RWPE2 (cell line): ENCODE measurements around the gene ZIC2.
"Not testable (repeated sequence)": the region's sequence is repeated elsewhere in the genome, so short reads cannot be mapped to it uniquely, and the experiment has no call there.

Experiments
- ATAC-seq: fragments of 200-7000 bp; cut with Tn5 transposase; 3 replicates; pipeline ENCODE4 v1.9.1; 2021; ENCODE audit warnings: low read depth
- DNase-seq: peaks from one replicate; pipeline ENCODE4 v3.0.0-alpha.2; 2020; ENCODE audit warnings: low spot score
- H3K27ac ChIP-seq: fragments of 450-650 bp; 2 replicates; pipeline ENCODE4 v1.5.1; 2017; ENCODE audit warnings: mild to moderate bottlenecking; ENCODE audit not compliant: poor library complexity, severe bottlenecking
- H3K27me3 ChIP-seq: fragments of 250-450 bp; sonication (Bioruptor Pico); 2 replicates; pipeline ENCODE4 v1.5.1; 2021; ENCODE audit warnings: mild to moderate bottlenecking, moderate library complexity; ENCODE audit not compliant: insufficient read depth, poor library complexity, severe bottlenecking
- H3K36me3 ChIP-seq: fragments of 250-450 bp; sonication (Bioruptor Pico); 2 replicates; pipeline ENCODE4 v1.5.1; 2020; ENCODE audit warnings: low read depth, mild to moderate bottlenecking, moderate library complexity
- H3K4me1 ChIP-seq: fragments of 250-450 bp; sonication (Bioruptor Pico); 2 replicates; pipeline ENCODE4 v1.5.1; 2021; ENCODE audit warnings: mild to moderate bottlenecking, moderate library complexity; ENCODE audit not compliant: insufficient read depth, poor library complexity, severe bottlenecking
- H3K4me3 ChIP-seq: fragments of 250-450 bp; sonication (Bioruptor Pico); 2 replicates; pipeline ENCODE4 v1.5.1; 2021; ENCODE audit warnings: mild to moderate bottlenecking, moderate library complexity; ENCODE audit not compliant: severe bottlenecking
- H3K9me3 ChIP-seq: fragments of 250-450 bp; sonication (Bioruptor Pico); 2 replicates; pipeline ENCODE4 v1.5.1; 2021; ENCODE audit warnings: mild to moderate bottlenecking, moderate library complexity; ENCODE audit not compliant: severe bottlenecking
- CTCF ChIP-seq: fragments of 450-650 bp; IDR thresholded peaks from one replicate; pipeline ENCODE4 v1.5.1; 2017; ENCODE audit warnings: mild to moderate bottlenecking, moderate library complexity; ENCODE audit not compliant: poor library complexity, severe bottlenecking

The ZIC2 gene

DNA sequence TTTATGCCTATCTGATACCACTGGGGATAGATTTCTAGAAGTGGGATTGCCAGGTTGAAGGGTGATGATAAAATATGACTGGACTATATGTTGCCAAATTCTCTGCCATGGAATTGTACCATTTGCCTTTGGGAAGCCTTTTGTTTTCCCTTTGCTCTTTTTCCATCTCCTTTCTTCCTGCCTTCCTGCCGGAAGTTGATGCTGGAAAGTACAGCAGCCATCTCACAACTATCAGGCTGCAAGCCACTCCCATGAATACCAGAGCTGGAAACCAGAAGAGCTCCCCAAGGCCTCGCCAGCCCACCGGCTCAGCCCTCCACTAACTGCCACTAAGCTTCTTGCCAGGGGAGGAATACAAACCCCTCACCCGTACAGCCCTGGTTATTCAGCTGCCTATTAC lies 39.7 kb upstream of the ZIC2 start:
- no peak overlapping the region for H3K4me3 ChIP-seq
- H3K27me3 ChIP-seq, result no peaks in the 10 kb centered on the region
- no peak for TF ChIP-seq CTCF
- no peaks in the 10 kb centered on the region for H3K9me3 ChIP-seq
- DNase-seq, result no peak
- H3K36me3 ChIP-seq, result no peaks in the 10 kb centered on the region
- H3K4me1 ChIP-seq, result no peaks in the 10 kb centered on the region
- no peak overlapping the region for H3K27ac ChIP-seq
- ATAC-seq, result no peak

GRCh38 chr13:99944102-99944501 lies 37.5 kb upstream of the ZIC2 start:
- no peak for DNase-seq
- Histone ChIP-seq H3K36me3 (no peaks in the 10 kb centered on the region), H3K4me3 (no peak overlapping the region), H3K9me3 (no peaks in the 10 kb centered on the region), H3K27ac (no peak overlapping the region), H3K27me3 (peaks cover 11% of the 10 kb centered on the region), H3K4me1 (no peaks in the 10 kb centered on the region)
- no peak for ATAC-seq
- TF ChIP-seq CTCF, result no peak

- Histone ChIP-seq H3K4me3 (no peak overlapping the region), H3K36me3 (no peaks in the 10 kb centered on the region), H3K27me3 (peaks cover 13% of the 10 kb centered on the region), H3K9me3 (no peaks in the 10 kb centered on the region), H3K27ac (no peak overlapping the region), H3K4me1 (no peaks in the 10 kb centered on the region)
- DNase-seq, result peak; percentile 11
- no peak for TF ChIP-seq CTCF
- no peak for ATAC-seq
Measured at GRCh38 chr13:99944606-99945005, 37.0 kb upstream of the ZIC2 start.

DNA sequence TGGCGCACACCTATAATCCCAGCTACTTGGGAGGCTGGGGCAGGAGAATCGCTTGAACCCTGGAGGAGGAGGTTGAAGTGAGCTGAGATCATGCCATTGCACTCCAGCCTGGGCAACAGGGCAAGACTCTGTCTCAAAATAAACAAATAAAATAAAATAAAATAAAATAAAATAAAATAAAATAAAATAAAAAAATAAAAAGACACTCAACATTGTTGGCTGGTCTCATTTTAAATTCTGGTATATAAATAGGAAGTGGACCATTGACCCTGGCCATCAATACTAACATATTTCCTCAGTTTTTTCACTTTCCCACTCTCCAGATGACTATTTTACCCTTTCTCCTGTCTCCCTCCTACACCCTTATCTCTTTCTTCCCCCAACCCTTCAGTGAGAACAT lies 36.1 kb upstream of the ZIC2 start:
- DNase-seq, H3K4me1 ChIP-seq, ATAC-seq, H3K4me3 ChIP-seq, H3K36me3 ChIP-seq, H3K27ac ChIP-seq, H3K9me3 ChIP-seq: not testable (repeated sequence)
- peaks cover 22% of the 10 kb centered on the region for H3K27me3 ChIP-seq

DNA sequence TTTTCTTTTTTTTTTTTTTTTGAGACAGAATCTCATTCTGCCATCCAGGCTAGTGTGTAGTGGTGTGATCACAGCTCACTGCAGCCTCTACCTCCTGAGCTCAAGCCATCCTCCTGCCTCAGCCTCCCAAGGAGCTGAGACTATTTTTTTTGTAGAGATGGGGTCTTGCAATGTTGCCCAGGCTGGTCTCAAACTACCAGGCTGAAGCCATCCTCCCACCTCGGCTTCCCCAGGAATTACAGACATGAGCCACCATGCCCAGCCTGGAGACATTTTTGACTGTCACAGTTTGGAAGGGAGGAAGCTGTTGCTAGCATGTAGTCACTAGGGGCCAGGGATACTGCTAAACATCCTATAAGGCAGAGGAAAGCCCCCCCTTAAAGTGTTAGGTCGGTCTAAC lies 33.9 kb upstream of the ZIC2 start:
- Histone ChIP-seq H3K4me1 (no peaks in the 10 kb centered on the region), H3K36me3 (no peaks in the 10 kb centered on the region), H3K4me3 (no peak overlapping the region), H3K9me3 (no peaks in the 10 kb centered on the region), H3K27ac (no peak overlapping the region), H3K27me3 (peaks cover 42% of the 10 kb centered on the region)
- DNase-seq, result no peak
- no peak for ATAC-seq
- TF ChIP-seq CTCF, result no peak
